ENCODE measurements around the gene MYO9B. TPM values are rescaled to one million over a fixed set of nuclear protein-coding genes. Genes with fewer than 3 reads are reported as not detected.
A peak's percentile ranks its signal among the peaks of the same experiment; 100 is the strongest.

MYO9B gene
- total and polyA plus RNA-seq, 2 of the 13 experiments (the other 11 are each of a cell fraction or from before 2014, with no cell fraction given) = 18.0 to 18.3 TPM

- TF ChIP-seq XBP1 (CRISPR knock-in tag; IDR thresholded peaks at IDR 0.05) = 0 out of 2 replicates have a peak, but pooled peaks have one; percentile 43
- peak; percentile 94 for TF ChIP-seq XRCC5 (optimal IDR thresholded peaks at IDR 0.05; ENCODE audit: low read length)
- peak; percentile 78; the same call in 1 of the 2 replicates for TF ChIP-seq SPEN (CRISPR knock-in tag; IDR thresholded peaks at IDR 0.05; ENCODE audit: low read depth)
- TF ChIP-seq ZNF142 (CRISPR knock-in tag; IDR thresholded peaks at IDR 0.05) = no peak
- peak; percentile 82 for TF ChIP-seq UBTF (CRISPR knock-in tag; IDR thresholded peaks at IDR 0.05)
- TF ChIP-seq JDP2 (CRISPR knock-in tag; IDR thresholded peaks at IDR 0.05; ENCODE audit: borderline replicate concordance) = no peak
- TF ChIP-seq ZNF629 (CRISPR knock-in tag; conservative IDR thresholded peaks at IDR 0.05) = peak; percentile 81
- TF ChIP-seq ZNF160 (CRISPR knock-in tag; IDR thresholded peaks at IDR 0.05) = 0 out of 2 replicates have a peak, but pooled peaks have one; percentile 66
- TF ChIP-seq RXRA (CRISPR knock-in tag; IDR thresholded peaks at IDR 0.05) = peak; percentile 61; the same call in 1 of the 2 replicates
- no peak for TF ChIP-seq ZNF441 (CRISPR knock-in tag; IDR thresholded peaks at IDR 0.05; ENCODE audit: borderline replicate concordance)
- TF ChIP-seq FOSL1 (CRISPR knock-in tag; IDR thresholded peaks at IDR 0.05; ENCODE audit: borderline replicate concordance) = no peak
- peak; percentile 59 for TF ChIP-seq MNT (IDR thresholded peaks at IDR 0.05)
- TF ChIP-seq ZFP82 (CRISPR knock-in tag; IDR thresholded peaks at IDR 0.05; ENCODE audit: borderline replicate concordance) = no peak; the same call in 1 of the 2 replicates
- TF ChIP-seq NFE2L1 (CRISPR knock-in tag; IDR thresholded peaks at IDR 0.05; ENCODE audit: borderline replicate concordance) = no peak
- TF ChIP-seq PCBP2 (optimal IDR thresholded peaks at IDR 0.05; ENCODE audit: low read depth, low read length, poor library complexity, severe bottlenecking) = no peak
- TF ChIP-seq BCL6 (CRISPR knock-in tag; IDR thresholded peaks at IDR 0.05) = no peak; the same call in 1 of the 2 replicates
- TF ChIP-seq ZBTB21 (CRISPR knock-in tag; IDR thresholded peaks at IDR 0.05) = no peak
- TF ChIP-seq RXRB (CRISPR knock-in tag; IDR thresholded peaks at IDR 0.05; ENCODE audit: borderline replicate concordance) = peak; percentile 60
- peak; percentile 73; the same call in 1 of the 2 replicates for TF ChIP-seq DMAP1 (CRISPR knock-in tag; IDR thresholded peaks at IDR 0.05)
- TF ChIP-seq GLI4 (CRISPR knock-in tag; IDR thresholded peaks at IDR 0.05; ENCODE audit: borderline replicate concordance) = 0 out of 2 replicates have a peak, but pooled peaks have one; percentile 17
These were observed at the start of gene MYO9B, which contains the start of gene HAUS8 (continued) for GRCh38 chr19:17075035-17075863.
